ENCODE results near the gene FNIP1. TPM values are rescaled to one million over a fixed set of nuclear protein-coding genes. Genes with fewer than 3 reads are reported as not detected.
A peak's percentile ranks its signal among the peaks of the same experiment; 100 is the strongest.

The FNIP1 gene
- total and polyA plus RNA-seq, 9 of the 15 experiments (the other 6 are each of a cell fraction or from before 2014, with no cell fraction given): 5.0 to 32.8 (median 18.4) TPM

DNA sequence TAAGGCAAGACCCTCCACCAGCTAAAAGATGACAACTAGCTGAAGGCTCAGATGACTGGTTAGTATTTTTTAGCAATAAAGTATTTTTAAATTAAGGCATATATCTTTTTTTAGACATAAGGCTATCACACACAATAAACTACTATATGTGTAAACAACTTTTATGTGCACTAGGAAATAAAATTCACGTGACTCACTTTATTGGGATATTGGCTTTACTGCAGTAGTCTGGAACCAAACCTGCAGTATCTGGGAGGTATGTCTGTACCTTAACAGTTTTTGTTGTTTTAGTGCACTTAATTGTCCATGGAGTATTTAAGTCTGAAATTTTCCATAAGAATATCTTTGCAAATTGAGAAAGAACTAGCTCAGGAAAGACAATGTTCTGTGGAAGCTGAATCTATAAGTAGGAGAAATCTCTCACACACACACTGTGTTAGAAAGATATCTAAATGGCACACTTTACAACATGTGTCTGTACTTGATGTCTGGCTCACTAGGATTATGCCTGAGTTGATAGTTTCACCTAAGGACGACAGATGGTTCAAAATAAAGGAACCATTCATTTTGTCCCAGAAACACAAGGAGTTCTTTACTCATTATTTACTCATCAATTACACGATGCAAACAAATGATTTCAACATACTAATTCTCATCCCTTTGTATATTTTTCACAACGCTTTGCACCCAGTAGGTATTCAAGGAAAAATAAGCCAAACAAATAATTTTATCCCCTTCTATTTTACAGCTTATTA, 166.4 kb downstream of the FNIP1 start (continued):
- TF ChIP-seq PML (IDR thresholded peaks at IDR 0.05; ENCODE audit: low read length) (peak; percentile 87), FOXK2 (conservative IDR thresholded peaks at IDR 0.05 in 1 of 2, IDR thresholded peaks at IDR 0.05 in 1 of 2; ENCODE audit: low read depth in 2 of 2) (no peak), TEAD4 (IDR thresholded peaks at IDR 0.05; ENCODE audit: low read length) (peak; percentile 94), TEAD4 (CRISPR knock-in tag; IDR thresholded peaks at IDR 0.05; ENCODE audit: borderline replicate concordance) (no peak), ZNF316 (IDR thresholded peaks at IDR 0.05) (no peak), CEBPG (CRISPR knock-in tag; IDR thresholded peaks at IDR 0.05) (no peak), CEBPG (tag; conservative IDR thresholded peaks at IDR 0.05 in 1 of 2, IDR thresholded peaks at IDR 0.05 in 1 of 2) (0 out of 4 replicates have a peak, but pooled peaks of 1 of the 2 experiments have one; percentile 46), NFIC (IDR thresholded peaks at IDR 0.05) (peak; percentile 52), PURB (CRISPR knock-in tag; IDR thresholded peaks at IDR 0.05; ENCODE audit: low read depth) (no peak), GTF2A2 (tag; IDR thresholded peaks at IDR 0.05) (no peak), SMARCE1 (IDR thresholded peaks at IDR 0.05) (no peak), HNRNPUL1 (IDR thresholded peaks at IDR 0.05; ENCODE audit: low read length) (no peak), ZNF165 (CRISPR knock-in tag; IDR thresholded peaks at IDR 0.05; ENCODE audit: borderline replicate concordance) (no peak), KLF16 (IDR thresholded peaks at IDR 0.05) (peak; percentile 40; the same call in 1 of the 2 replicates), ARHGAP35 (IDR thresholded peaks at IDR 0.05; ENCODE audit: partially characterized antibody) (no peak), THRAP3 (IDR thresholded peaks at IDR 0.05; ENCODE audit: borderline replicate concordance) (no peak), TAL1 (IDR thresholded peaks at IDR 0.05) (peak; percentile 87)
- TF ChIP-seq, protein P1, sequence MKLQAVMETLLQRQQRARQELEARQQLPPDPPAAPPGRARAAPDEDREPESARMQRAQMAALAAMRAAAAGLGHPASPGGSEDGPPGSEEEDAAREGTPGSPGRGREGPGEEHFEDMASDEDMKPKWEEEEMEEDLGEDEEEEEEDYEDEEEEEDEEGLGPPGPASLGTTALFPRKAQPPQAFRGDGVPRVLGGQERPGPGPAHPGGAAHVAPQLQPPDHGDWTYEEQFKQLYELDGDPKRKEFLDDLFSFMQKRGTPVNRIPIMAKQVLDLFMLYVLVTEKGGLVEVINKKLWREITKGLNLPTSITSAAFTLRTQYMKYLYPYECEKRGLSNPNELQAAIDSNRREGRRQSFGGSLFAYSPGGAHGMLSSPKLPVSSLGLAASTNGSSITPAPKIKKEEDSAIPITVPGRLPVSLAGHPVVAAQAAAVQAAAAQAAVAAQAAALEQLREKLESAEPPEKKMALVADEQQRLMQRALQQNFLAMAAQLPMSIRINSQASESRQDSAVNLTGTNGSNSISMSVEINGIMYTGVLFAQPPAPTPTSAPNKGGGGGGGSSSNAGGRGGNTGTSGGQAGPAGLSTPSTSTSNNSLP (IDR thresholded peaks at IDR 0.05; ENCODE audit: borderline replicate concordance, low read depth, low read length): no peak
- TF ChIP-seq, protein P2, sequence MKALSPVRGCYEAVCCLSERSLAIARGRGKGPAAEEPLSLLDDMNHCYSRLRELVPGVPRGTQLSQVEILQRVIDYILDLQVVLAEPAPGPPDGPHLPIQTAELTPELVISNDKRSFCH (CRISPR knock-in tag; IDR thresholded peaks at IDR 0.05): no peak
- TF ChIP-seq, protein P2 (tag; IDR thresholded peaks at IDR 0.05): no peak
- TF ChIP-seq, protein P3, sequence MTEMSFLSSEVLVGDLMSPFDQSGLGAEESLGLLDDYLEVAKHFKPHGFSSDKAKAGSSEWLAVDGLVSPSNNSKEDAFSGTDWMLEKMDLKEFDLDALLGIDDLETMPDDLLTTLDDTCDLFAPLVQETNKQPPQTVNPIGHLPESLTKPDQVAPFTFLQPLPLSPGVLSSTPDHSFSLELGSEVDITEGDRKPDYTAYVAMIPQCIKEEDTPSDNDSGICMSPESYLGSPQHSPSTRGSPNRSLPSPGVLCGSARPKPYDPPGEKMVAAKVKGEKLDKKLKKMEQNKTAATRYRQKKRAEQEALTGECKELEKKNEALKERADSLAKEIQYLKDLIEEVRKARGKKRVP (CRISPR knock-in tag; IDR thresholded peaks at IDR 0.05): no peak
- TF ChIP-seq, protein P4, sequence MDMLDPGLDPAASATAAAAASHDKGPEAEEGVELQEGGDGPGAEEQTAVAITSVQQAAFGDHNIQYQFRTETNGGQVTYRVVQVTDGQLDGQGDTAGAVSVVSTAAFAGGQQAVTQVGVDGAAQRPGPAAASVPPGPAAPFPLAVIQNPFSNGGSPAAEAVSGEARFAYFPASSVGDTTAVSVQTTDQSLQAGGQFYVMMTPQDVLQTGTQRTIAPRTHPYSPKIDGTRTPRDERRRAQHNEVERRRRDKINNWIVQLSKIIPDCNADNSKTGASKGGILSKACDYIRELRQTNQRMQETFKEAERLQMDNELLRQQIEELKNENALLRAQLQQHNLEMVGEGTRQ (CRISPR knock-in tag; IDR thresholded peaks at IDR 0.05): no peak
- TF ChIP-seq, protein P5, sequence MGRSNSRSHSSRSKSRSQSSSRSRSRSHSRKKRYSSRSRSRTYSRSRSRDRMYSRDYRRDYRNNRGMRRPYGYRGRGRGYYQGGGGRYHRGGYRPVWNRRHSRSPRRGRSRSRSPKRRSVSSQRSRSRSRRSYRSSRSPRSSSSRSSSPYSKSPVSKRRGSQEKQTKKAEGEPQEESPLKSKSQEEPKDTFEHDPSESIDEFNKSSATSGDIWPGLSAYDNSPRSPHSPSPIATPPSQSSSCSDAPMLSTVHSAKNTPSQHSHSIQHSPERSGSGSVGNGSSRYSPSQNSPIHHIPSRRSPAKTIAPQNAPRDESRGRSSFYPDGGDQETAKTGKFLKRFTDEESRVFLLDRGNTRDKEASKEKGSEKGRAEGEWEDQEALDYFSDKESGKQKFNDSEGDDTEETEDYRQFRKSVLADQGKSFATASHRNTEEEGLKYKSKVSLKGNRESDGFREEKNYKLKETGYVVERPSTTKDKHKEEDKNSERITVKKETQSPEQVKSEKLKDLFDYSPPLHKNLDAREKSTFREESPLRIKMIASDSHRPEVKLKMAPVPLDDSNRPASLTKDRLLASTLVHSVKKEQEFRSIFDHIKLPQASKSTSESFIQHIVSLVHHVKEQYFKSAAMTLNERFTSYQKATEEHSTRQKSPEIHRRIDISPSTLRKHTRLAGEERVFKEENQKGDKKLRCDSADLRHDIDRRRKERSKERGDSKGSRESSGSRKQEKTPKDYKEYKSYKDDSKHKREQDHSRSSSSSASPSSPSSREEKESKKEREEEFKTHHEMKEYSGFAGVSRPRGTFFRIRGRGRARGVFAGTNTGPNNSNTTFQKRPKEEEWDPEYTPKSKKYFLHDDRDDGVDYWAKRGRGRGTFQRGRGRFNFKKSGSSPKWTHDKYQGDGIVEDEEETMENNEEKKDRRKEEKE (IDR thresholded peaks at IDR 0.05; ENCODE audit: borderline replicate concordance in 1 of 2, control insufficient read depth in 1 of 2, low read depth in 2 of 2, low read length in 1 of 2): no peak

Data from K562 (cell line).